Hypothalamus (tissue), 51 donors: ENCODE results near the gene RBM11.
"Not testable (repeated sequence)": the region's sequence is repeated elsewhere in the genome, so short reads cannot be mapped to it uniquely, and the experiment has no call there.

Source experiments
- DNase-seq, 51 donors: peaks; one replicate each; lab custom pipeline; 2025; lab: John Stamatoyannopoulos, UW

Gene RBM11, protein sequence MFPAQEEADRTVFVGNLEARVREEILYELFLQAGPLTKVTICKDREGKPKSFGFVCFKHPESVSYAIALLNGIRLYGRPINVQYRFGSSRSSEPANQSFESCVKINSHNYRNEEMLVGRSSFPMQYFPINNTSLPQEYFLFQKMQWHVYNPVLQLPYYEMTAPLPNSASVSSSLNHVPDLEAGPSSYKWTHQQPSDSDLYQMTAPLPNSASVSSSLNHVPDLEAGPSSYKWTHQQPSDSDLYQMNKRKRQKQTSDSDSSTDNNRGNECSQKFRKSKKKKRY

DNA sequence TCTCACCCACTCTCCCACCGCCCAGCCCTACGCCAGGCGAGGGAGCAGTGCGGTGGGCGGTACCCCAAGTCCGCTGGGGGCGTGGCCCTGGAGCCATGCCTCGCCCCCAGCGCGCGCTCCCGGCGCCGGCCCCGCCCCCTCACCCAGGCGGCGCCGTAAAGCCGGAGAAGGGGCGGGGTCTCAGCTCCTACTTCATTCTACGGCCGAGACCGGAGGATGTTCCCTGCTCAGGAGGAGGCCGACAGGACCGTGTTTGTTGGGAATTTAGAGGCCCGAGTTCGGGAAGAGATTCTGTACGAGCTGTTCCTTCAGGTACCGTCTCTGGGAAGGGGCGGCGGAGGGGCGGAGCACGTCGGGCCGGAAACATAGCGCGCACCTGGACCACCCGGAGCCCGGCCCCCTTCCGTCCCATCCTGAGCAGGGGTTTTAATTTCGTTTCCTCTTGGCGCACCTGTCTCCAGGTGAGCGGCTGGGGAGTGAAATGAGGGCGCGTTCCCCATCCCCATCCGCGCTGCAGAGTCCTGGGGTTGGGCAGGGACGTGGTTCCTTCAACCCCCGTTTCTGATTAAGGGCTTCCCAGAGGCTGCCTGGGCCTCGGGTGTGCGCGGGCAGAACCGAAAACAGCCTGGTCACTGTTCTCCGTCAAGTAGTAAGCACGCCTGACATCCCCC is at the start of gene RBM11:
Gene RBM11 (plus strand): TSS at position 187 of the 671 bp plus-strand sequence. CDS start 30 bp downstream, at position 217.
- DNase-seq: peak in 47 of 51 donors; percentile 2 to 74 (median 33)

DNA sequence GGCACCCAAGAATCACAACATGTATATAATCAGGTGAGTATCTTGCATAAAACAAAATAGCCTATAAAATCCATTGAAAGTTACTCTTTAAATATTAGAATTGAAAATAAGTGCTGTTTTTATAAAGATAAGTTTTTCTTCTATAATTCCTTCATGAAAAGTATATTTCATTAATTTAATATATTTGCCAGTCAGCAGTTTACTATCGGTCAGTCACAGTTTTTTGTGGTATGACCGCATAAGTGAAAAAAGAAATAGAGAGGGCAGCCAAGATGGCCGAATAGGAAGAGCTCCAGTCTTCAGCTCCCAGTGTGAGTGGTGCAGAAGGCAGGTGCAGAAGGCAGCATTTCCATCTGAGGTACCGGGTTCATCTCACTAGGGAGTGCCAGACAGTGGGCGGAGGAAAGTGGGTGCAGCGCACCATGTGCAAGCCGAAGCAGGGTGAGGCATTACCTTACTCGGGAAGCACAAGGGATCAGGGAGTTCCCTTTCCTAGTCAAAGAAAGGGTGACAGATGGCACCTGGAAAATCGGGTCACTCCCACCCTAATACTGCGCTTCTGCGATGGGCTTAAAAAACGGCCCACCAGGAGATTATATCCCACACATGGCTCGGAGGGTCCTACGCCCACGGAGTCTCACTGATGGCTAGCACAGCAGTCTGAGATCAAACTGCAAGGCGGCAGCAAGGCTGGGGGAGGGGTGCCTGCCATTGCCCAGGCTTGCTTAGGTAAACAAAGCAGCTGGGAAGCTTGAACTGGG is 49.3 kb upstream of the RBM11 start:
- DNase-seq: not testable (repeated sequence)

DNA sequence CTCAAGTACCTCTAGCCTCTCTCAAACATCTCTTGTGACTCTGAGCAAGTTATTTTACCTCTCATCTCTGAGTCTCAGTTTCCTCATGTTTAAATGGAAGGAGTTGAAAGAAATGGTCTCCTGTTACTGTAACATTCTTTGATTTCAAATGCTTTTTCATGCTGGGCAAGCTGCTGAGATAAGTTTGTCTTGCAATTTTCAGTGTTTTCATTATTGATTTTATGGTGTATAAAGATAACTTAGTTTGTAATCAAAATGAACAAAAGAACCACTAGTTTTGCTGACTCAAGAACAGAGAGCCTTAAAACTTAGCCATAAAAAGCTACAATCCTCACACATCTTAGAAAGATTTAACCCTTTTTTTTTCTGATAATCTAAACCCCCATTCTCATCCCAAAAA is 9.7 kb upstream of the RBM11 start:
- DNase-seq: no peak

DNA sequence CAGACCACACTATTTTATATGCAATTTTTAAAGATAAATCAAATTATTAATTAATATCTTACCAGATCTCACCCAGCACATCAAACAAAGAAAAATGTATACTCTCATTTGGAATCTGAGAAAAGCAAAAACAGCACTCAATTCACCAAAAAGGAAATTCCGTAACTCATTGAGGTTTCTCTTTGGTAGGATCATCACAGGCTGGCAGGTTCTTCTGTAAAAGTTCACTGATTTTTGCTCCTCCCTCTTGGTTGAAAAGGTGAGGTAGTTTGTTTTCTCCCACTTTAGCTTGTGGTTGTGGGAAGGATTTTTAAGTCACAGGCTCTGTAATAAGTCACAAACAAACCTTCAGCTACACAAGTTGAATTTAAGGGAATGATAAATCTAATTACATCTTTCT is 5.2 kb upstream of the RBM11 start, which contains the start of gene LIPI:
Gene LIPI (minus strand): TSS at position 218 of the 400 bp plus-strand sequence. CDS start 110 bp downstream, at position 108.
- no peak for DNase-seq

DNA sequence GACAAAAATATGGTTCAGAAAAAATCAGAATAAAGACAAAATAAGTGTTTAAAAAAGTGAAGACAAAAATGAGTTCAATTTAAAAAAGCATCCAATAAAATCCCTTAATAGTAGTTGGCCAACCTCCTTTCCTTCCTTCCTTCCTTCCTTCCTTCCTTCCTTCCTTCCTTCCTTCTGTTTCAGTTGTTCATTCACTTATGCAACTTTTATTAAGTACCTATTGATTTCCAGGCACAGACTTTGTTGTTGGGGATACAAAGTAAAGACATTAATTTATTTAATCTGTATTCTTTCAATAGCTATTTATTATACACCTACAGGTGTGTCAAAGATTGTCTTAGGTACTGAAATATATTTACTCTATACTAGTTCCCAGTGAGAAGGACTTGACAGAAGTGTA is 2.8 kb upstream of the RBM11 start:
- no peak for DNase-seq

DNA sequence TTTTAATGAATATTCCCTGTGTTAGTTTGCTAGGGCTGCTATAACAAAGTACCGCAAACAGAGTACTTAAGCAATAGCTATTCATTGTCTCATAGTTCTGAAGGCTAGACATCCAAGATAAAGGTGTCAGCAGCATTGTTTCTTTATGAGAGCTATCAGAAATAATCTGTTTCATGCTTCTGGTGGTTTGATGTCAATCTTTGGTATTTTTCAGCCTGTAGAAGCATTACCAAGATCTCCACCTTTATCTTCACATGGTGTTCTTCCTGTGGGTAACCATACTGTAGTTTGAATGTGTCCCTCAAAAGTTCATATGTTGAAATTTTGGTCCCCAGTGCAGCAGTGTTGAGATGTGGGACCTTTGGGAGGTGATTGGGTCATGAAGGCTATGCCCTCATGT is 7.4 kb downstream of the RBM11 start:
- DNase-seq: no peak

DNA sequence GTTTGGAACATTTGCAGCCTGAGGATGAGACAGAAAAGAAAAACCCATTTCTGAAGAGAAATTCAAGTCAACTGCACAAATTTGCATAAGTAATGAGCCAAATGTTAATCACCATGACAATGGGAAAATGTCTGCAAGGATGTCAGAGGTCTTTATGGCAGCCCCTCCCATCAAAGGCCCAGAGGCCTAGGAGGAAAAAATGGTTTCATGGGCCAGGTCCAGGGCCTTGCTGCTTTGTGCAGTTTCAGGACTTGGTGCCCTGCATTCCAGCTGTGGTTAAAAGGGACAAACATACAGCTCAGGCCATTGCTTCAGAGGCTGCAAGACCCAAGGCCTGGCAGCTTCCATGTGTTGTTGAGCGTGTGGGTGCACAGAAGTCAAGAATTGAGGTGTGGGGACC is 13.4 kb downstream of the RBM11 start:
- no peak for DNase-seq

DNA sequence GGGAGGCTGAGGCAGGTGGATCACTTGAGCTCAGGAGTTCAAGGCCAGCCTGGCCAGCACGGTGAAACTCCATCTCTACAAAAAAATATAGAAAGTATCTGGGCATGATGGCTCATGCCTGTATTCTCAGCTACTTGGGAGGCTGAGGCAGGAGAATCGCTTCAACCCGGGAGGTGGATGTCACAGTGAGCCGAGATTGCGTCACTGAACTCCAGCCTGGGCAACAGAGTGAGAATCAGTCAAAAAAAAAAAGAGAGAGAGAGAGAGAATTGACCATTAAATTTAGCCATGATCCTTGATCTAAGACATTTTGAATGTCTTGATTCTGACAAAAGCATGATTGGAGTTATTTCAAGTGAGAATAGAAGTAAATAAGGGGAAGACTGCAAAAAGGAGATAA is 19.1 kb downstream of the RBM11 start:
- DNase-seq: no peak

DNA sequence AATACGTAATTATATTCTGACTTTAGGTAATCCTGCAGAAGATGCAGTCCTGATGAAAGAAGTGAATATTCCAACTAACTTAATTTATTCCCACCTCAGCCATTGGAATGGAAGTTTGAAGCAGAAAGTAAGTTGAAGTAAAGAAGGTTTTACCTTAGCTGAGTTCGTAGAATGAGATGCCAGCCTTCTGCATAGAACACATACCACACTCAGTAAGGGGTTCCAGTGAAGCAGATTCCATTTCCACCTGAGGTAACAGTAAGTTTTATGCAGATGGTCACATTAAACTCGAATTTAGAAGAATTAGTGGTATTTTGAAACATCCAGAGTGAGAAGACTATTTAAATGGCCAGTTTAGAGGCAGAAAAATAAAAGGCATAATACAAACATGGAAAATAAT is 20.2 kb downstream of the RBM11 start:
- DNase-seq: no peak

DNA sequence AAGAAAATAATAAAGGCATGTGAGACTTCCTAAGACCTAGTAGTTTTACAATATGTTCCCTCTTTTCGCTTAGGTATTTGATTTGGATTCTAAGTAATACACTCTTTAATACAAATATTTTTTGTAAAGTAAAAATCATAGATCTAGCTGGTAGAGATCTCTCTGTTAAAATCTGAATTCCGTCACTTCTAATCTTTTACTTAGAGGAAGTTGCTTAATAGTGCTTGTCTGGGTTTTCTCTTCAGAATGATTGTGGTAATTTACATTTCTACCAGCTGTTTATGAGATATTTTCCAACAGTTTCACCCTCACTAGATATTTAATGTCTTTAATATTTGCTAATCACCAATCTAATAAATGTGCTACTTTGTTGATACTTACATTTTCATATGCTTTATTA is 23.3 kb downstream of the RBM11 start:
- DNase-seq: no peak

DNA sequence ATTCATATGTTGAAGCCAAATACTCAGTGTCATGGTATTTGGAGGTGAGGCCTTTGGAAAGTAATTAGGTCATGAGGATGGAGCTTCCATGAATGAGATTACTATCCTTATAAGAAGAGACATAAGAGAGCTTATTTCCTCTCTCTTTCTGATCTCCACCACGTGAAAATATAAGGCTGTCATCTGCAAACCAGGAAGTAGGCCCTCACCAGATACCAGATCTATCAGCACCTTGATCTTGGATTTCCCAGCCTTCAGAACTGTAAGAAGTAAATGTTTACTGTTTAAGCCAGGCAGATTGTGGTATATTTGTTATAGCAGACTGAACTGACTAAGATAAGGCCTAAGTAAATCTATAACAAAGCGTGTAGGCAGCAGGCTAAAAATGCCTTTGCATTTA is 25.3 kb downstream of the RBM11 start:
- no peak for DNase-seq

DNA sequence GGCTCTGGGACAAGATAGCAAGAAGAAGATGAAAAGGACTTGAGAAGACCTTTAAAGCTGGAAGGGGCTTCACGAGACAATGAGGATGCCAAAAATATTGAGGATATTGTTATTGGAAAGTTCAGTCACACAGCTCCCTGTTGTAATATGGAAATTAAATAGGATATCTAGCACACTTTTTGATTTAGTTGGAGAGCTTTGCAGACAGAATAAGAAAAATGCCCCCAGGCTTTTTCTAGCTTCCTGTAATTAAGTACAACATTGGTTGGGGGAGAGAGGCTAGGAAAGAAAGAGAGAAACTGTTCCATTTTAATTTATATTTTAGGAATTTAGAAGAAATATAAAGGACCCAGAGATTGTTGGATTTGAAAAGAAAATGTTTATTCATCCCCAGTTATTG is 27.5 kb downstream of the RBM11 start:
- DNase-seq: no peak

DNA sequence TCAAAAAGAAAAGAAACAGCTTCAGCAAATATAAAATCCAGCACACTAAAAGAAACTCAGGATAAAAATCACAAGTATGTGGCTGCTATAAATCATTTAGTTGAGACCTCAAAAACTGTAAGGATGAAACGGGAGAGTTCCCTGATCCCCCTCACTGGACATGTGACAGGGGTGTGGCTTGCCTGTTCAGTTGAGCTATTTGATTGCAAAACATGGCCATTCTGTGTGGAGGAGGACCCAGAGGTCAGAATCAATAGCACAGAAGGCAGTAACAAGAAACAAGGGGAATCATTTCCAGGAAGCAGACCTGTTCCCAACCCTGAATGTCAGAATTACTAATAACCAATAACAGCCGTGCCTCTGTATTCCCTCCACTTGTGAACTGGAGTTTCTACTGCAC is 27.9 kb downstream of the RBM11 start:
- no peak for DNase-seq

DNA sequence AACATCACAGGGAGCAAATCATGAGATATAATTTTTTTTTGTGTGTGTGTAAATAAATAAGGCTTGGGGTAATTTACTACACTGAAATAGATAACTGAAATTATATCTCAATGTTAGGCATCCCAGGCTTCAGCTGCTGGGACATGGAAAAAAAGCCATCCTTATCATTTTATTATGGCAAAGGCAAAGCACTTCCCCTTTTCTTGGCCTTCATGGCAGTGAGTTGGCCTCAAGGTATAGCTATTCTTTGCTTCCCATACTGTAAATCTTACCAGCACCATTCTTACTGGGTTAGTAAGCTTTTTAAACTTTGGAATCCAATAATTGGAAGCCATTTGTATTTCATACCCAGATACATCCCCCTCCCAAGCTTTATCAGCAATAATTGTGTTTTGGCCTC is 29.0 kb downstream of the RBM11 start:
- DNase-seq: no peak

DNA sequence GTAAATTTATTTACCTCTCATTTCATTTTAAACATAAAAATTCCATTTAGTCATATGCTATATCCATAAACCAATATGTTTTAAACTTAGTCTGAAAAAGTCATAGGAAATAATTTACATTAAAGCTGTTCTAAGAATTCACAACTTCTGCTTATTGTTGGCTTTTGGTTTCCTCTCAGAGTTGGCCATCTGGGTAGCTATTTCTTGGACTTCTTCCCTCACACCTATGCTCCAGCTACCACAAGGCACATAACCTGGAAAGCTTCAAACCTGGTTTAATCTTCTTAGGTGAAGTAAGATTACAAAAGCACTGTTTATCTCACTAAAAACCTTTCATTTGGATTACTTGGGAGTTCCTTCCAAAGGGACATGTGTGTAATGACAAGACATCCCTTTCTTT is 29.8 kb downstream of the RBM11 start:
- DNase-seq: no peak

DNA sequence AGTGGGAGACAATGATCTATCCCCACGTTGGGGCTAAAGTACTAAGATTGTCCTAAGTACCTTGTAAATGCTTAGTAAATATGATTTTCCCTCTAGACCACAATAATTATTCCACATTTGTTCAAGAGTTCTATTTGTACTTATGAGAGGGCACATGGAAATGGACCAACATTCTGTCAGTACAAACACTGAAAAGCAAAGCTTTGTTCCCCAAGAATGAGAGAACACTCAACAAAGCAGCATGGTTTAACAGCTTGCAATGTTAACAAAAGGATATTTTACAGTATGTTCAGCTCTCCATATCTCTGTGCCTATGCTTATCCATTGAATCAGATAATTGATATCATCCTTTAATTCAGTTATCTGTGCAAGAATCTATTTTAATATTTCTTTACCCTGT is 35.4 kb downstream of the RBM11 start:
- no peak for DNase-seq

DNA sequence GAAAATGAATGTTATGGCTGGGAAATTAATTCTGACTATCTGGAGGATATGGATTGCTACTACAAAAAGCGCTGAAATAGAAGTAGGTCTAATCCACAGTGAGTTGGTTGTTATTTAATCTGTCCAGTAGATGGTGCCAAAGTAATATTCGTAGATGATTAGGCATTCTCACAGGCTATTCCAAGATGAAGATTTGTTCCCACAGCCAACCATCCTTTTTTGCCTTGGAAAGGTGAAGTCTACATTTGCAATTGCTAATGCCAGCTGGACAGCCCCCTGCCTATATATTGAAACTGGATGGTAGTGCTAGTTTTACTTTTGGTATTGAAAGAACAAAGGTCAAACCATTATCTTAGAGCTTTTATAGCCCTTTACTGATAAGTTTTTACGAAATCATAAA is 43.8 kb downstream of the RBM11 start:
- peak in 3 of 51 donors; percentile 14 to 70 (median 21) for DNase-seq

DNA sequence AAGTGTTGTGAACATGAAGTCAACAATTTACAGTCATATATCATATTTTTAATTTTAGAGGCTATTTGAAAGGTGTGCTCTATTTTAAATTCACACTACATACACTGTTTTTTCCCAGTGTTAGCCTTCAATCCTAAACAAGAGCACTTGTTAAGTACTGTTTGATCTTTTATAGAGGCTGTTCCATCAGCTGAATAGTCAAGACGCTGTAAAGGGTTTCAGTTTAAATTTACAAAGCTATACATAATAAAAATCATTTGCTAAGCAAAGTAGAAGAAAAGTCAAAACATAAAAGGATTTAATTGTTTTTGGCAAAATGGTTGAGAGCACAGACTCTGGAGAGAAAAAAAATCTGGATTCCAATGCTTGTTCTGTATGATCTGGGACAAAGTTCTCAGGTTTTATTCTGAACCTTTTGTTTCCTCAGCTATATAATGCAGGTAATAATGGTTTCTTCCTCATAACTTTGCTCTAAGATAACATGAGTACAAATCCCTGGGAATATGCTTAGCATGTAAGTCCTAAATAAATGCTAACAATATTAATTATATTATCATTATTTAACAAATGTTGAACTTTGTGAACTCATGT is 44.3 kb downstream of the RBM11 start:
- no peak for DNase-seq

DNA sequence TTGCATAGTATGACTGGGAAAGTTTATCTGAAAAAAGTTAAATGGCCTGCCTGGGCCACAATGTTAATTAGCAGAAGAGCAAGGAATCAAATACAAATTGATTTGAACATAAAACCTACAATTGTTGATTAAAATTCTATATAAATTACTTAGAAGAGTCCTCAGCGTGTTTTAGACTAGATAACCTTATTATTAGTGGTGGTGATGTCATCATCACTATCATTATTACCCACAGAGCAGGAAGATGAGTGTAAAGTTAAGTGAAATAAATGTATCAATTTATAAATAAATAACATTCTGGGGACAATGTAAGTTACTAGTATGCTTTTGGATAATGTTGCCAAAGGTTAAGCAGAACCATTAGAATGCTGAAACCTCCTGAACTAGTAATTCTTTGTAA is 46.1 kb downstream of the RBM11 start:
- no peak for DNase-seq

DNA sequence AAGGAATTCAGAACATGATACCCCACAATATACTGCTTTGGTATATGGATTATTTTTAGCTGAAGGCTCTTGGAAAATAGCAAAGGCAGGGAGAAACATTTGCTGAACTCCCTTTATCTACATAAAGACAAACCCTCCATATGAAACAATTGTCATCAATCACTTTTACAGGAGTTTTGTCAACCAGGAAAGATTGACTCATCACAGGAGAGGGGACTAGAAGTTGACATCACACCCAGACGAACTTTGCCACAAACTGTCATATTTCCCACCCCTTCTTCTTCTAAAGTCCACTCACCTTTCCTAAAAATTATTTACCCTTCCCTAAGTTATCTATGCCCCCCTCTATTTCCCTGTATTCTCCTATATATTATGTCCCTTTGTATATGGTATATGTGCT is 47.9 kb downstream of the RBM11 start:
- no peak for DNase-seq

DNA sequence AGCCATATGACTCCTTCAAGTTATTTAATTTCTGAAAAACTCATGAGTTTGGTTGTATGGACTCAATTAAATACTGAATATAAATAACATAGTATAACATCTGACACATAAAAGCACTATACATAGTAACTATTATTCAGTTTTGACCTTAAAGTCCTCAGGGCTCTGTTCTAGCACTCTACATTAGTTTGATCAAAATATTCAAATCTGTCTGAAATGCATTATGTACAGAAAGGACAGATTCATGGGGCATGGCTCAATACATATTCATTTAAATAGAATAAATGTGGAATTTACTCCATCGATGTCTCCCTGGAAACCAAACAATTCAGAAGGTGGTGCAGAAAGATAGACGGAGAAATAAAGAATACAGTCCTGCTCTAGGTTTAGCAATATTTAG is 49.1 kb downstream of the RBM11 start:
- no peak for DNase-seq
